Ectodermal cell (in vitro differentiated cells): ENCODE measurements around the gene ZNF677.
"Not testable (repeated sequence)": the region's sequence is repeated elsewhere in the genome, so short reads cannot be mapped to it uniquely, and the experiment has no call there.

ENCODE experiments used
- H3K27ac ChIP-seq: 2 replicates; pipeline ENCODE4 v1.7.0; 2013; ENCODE audit warnings: mild to moderate bottlenecking, low read depth, low read length; ENCODE audit not compliant: insufficient read depth, poor library complexity, severe bottlenecking
- H3K27me3 ChIP-seq: 2 replicates; pipeline ENCODE4 v1.7.0; 2013; ENCODE audit warnings: mild to moderate bottlenecking, low read length; ENCODE audit not compliant: insufficient read depth, control insufficient read depth, poor library complexity, severe bottlenecking
- H3K36me3 ChIP-seq: one replicate; pipeline ENCODE4 v1.7.0; 2013; ENCODE audit warnings: low read length; ENCODE audit not compliant: control insufficient read depth, insufficient read depth
- H3K4me1 ChIP-seq: one replicate; pipeline ENCODE4 v1.7.0; 2013; ENCODE audit warnings: low read length; ENCODE audit not compliant: control insufficient read depth, insufficient read depth
- H3K4me3 ChIP-seq: 2 replicates; pipeline ENCODE4 v1.7.0; 2013; ENCODE audit warnings: low read depth, low read length, control low read depth; ENCODE audit not compliant: insufficient read depth
- H3K9me3 ChIP-seq: 2 replicates; pipeline ENCODE4 v1.7.0; 2013; ENCODE audit warnings: mild to moderate bottlenecking, low read length, moderate library complexity; ENCODE audit not compliant: control insufficient read depth
- WGBS, 2 experiments: methylation state at CpG; one replicate each; pipeline ENCODE4 v1.1.7; 2013; ENCODE audit warnings: missing lambda C conversion rate in 2 of 2; 5-methylcytosine and 5-hydroxymethylcytosine counted together

ZNF677 gene

GRCh38 chr19:53195265-53195903 lies 59.3 kb downstream of the ZNF677 start:
- no peak overlapping the region for H3K27ac ChIP-seq
- no peaks in the 10 kb centered on the region for H3K4me1 ChIP-seq
- no peaks in the 10 kb centered on the region for H3K27me3 ChIP-seq
- H3K4me3 ChIP-seq, result no peak overlapping the region
- no peaks in the 10 kb centered on the region for H3K36me3 ChIP-seq
- WGBS, 2 experiments, result 4 to 7% methylated on average over 3 of the region's 3 CpGs
- no peaks in the 10 kb centered on the region for H3K9me3 ChIP-seq

GRCh38 chr19:53193535-53194222 lies 61.0 kb downstream of the ZNF677 start:
- WGBS, 2 experiments, result 81 to 82% methylated on average over 12 of the region's 12 CpGs
- Histone ChIP-seq H3K4me3 (no peak overlapping the region), H3K27me3 (no peaks in the 10 kb centered on the region), H3K4me1 (no peaks in the 10 kb centered on the region), H3K36me3 (no peaks in the 10 kb centered on the region), H3K9me3 (no peaks in the 10 kb centered on the region), H3K27ac (no peak overlapping the region)

- 6 to 7% methylated on average over 53 of the region's 53 CpGs for WGBS, 2 experiments
- no peaks in the 10 kb centered on the region for H3K36me3 ChIP-seq
- no peaks in the 10 kb centered on the region for H3K4me1 ChIP-seq
- H3K27ac ChIP-seq, result no peak within 1 kb of the TSS
- no peaks in the 10 kb centered on the region for H3K9me3 ChIP-seq
- no peaks in the 10 kb centered on the region for H3K27me3 ChIP-seq
- peak within 1 kb of the TSS; percentile 76 for H3K4me3 ChIP-seq
These were observed 61.7 kb downstream of the ZNF677 start, which contains the start of gene ZNF665 for GRCh38 chr19:53192771-53193534. Gene ZNF665, minus strand, starts transcription at chr19:53193358. Its CDS starts 10,460 bp downstream, at chr19:53182898.

GRCh38 chr19:53190253-53190652 lies 64.4 kb downstream of the ZNF677 start:
- no peak overlapping the region for H3K27ac ChIP-seq
- no peak overlapping the region for H3K4me3 ChIP-seq
- H3K27me3 ChIP-seq, result no peaks in the 10 kb centered on the region
- H3K4me1 ChIP-seq, result no peaks in the 10 kb centered on the region
- 87 to 88% methylated on average over 3 of the region's 3 CpGs for WGBS, 2 experiments
- H3K36me3 ChIP-seq, result no peaks in the 10 kb centered on the region
- H3K9me3 ChIP-seq, result no peaks in the 10 kb centered on the region

GRCh38 chr19:53189691-53190198 lies 64.9 kb downstream of the ZNF677 start:
- not testable (repeated sequence) for H3K36me3 ChIP-seq, H3K27me3 ChIP-seq, H3K9me3 ChIP-seq, H3K4me3 ChIP-seq, H3K27ac ChIP-seq, H3K4me1 ChIP-seq
- WGBS, 2 experiments, result 81 to 87% methylated on average over 10 to 11 of the region's 16 CpGs
